ENCODE results near the gene CDCA3.
"Not testable (repeated sequence)": the region's sequence is repeated elsewhere in the genome, so short reads cannot be mapped to it uniquely, and the experiment has no call there.

Gene CDCA3

DNA sequence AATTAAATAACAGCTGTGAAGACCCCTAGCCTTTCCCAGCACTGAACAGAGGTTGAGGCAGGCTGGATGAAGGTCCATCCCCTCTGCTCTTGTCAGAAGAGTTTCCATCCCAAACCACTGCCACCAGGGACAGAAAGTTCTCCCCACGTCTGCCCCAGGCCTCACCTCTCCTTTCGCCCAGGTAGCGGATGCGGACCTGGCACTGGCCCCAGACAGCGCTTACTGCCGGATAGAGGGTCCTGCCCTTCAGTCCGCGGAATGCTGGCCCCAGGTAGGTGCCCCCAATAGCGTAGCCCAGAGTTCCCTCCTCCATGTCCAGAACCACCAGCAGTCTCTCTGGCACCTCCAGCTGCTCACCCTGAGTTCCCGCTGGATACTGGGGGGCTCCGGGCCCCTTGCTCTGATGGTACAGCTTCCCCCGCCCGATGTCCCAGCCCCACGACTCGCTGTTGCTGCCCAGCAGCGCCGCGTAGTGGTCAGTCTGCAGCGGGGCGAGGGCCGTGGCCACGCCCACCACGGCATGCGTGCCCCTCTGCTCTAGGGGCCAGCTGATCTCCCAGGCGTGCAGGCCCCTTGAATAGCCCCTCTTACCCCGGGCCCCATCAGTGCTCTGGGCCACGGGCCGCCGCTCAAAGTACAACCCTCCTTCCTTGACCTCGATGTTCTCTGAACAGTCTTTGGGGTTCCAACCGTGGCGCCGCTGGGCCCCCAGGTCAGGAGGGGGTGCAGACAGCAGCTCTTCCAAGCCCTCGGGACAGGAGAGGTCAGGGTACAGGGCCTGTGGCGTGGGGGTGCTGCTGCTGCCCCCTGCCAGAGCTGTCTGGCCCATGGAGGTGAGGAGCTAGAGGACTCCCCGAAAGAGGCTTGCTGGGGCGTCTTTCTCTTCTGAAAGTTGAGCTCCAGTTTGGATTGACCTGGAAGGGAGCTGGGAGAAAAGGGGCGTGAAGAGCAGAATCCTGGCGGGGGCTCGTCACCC is 21.3 kb upstream of the CDCA3 start:
- DNase-seq, result peak; percentile 51 to 83 (median 76)

DNA sequence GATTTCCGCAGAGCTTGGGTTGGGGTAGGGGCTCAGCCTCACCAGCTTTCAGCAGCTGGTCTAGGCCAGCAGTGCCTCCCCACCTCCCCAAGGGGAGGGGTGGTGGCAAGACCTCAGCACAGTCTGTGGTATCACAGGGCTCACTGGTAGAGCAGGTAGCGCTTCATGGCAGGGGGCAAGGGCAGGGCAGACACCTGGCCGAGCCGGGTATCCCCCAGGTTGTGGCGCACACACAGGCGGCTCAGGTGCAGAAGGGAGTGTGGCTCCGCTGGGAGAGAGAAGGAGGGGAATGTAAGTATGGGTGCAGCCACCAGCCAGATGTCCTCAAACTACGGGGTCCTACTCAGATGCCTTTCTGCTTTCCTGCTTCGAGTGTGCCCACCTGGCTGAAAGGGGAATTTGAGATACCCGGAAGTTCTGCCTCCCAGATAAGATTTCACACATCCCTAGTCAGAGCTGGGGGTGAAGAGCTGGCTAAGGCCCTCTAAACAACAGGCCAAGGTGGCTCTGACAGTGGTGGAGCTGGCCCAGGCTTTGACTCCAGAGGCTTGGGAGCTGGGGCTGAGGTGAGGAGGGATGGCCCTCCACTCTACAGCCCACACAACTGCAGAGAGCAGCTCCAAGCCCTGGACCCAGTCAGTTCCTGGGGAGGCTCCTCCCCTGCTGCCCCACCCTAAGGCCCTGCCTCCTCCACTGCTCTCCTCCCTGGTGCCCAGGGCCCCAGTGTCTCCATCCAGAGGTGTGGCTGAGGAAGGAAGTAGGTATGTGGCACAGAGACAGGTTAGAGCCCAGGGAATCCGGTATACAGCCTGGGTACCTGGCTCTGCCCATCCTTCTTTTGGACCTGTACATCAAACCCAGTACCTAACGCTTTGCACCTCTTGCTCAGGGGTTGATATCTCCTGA is 20.2 kb upstream of the CDCA3 start:
- DNase-seq, result peak in 1 of 6 experiments; percentile 16

DNA sequence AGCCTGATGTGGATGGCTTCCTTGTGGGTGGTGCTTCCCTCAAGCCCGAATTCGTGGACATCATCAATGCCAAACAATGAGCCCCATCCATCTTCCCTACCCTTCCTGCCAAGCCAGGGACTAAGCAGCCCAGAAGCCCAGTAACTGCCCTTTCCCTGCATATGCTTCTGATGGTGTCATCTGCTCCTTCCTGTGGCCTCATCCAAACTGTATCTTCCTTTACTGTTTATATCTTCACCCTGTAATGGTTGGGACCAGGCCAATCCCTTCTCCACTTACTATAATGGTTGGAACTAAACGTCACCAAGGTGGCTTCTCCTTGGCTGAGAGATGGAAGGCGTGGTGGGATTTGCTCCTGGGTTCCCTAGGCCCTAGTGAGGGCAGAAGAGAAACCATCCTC is 19.2 kb upstream of the CDCA3 start:
- not testable (repeated sequence) for DNase-seq

DNA sequence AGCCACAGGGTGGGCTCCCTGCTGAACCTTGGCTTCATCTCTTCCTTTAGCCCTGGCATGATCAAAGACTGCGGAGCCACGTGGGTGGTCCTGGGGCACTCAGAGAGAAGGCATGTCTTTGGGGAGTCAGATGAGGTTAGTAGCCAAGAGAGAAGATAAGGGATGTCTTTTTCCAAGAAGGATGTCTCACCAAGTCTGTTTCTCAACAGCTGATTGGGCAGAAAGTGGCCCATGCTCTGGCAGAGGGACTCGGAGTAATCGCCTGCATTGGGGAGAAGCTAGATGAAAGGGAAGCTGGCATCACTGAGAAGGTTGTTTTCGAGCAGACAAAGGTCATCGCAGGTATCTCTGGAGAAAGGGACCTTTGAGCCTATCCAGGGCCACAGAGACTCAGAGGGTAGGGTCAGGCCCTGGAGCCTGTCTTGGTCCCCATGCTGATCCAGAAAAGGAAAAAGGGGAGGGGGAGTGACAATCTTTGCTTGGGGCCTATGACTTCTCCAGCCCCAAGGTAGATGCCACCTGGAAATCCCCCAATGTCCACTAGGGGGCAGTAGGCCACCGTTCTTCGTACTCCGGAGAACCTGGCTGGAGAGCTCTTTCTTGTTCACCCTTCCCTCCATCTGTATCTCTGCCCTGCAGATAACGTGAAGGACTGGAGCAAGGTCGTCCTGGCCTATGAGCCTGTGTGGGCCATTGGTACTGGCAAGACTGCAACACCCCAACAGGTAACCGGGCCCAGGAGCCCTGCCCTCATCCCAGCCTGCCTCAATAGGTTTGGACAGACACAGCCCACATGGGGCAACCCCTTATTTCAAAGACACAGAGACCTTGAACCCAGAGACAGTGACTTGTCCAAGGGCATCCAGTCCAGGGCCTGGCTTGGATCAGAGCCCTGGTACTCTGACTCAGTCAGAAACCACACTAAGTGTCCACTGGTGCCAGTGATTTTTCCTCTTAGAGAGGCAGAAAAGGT is 18.2 kb upstream of the CDCA3 start:
- DNase-seq, result peak; percentile 64 to 89 (median 78)

DNA sequence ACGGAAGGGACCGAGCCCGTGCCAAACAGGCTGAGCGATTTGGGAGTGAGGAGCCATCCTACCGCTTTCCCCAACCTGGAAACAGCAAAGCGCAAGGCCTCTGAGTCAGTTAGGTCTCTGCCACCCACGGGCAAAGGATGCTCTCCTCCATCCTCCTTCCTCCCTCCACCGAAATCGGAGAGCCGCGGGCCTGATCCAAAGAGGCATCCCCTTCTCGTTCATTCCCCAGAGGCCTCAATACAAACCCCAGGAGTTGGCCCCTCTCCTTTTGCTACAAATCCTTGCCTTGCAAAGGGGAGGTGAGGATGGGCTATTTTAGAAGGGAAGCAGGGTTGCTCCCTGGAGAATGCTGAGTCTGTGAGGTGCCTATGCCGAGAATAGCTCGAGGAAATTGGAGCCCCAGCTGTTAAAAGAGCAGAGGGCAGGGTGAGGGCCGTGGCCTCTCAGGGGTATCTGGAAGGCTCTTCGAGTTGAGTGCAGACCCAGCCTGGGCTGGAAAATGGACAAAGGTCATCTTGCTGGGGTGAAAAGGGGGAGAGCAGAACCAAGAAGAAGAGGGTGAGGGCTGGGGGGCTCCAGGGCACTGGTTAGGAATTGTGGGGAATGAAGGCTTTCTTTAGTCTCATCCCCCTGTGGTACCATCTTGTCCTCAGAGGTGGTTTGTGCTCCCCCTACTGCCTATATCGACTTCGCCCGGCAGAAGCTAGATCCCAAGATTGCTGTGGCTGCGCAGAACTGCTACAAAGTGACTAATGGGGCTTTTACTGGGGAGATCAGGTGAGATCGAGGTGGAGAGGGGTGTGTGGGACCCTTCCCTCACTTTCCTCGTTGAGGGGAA is 17.3 kb upstream of the CDCA3 start:
- peak in 1 of 6 experiments; percentile 71 for DNase-seq

DNA sequence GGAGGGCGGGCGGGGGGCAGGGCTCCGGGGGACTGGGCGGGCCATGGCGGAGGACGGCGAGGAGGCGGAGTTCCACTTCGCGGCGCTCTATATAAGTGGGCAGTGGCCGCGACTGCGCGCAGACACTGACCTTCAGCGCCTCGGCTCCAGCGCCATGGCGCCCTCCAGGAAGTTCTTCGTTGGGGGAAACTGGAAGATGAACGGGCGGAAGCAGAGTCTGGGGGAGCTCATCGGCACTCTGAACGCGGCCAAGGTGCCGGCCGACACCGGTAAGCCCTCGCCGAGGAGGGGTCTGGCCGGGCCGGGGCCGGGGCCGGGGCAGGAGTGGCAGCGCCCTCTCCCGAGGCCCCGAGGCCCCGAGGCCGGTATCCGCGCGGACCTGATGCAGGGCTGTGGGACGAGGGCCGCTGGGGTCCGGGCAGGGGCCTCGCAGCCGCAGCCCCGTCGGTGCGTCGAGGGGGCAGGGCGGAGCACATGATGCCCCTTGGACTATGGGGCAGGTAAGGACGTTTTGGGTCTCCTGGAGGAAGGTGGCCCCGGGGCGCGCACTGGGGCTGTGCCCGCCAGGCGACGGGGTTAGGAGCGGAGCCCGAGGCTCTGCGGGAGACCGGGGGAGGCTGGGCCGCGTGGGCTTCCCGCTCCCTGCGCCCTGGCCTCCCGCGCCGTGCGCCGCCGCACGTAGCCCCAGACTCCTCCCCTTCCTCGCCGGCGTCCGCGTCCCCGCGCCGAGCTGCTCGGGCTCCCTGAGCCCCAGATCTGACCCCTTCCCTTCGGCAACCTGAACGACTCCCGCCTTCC is 16.5 kb upstream of the CDCA3 start, which contains the start of gene TPI1:
Gene TPI1 (plus strand): TSS at position 119 of the 798 bp plus-strand sequence. CDS start 36 bp downstream, at position 155.
- DNase-seq, result peak; percentile 34 to 76 (median 69)

DNA sequence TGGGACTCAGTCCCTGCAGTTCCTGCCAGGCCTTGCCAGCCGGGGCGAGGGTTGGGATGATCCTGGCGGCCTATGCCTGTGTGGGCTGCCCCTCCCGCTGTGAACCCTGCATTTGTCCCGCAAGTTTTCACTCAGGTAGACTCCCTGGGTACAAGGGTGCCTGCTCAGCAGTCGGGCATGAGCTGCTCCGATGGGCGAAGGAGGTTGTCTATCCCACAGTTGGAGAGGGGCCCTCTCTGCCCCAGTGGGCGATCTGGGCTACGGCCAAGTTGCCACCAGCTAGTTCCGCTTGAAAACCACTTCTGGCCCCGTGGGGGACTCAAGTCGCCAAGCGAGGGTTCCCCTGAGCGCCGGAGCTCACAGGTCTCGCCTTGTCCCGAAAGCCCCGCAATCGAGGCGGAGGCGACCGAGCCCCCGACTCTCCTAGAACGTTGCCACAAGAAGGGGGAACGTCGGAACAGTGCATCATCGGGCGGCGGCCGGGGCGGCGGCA is 15.9 kb upstream of the CDCA3 start:
- peak in 1 of 6 experiments; percentile 63 for DNase-seq

DNA sequence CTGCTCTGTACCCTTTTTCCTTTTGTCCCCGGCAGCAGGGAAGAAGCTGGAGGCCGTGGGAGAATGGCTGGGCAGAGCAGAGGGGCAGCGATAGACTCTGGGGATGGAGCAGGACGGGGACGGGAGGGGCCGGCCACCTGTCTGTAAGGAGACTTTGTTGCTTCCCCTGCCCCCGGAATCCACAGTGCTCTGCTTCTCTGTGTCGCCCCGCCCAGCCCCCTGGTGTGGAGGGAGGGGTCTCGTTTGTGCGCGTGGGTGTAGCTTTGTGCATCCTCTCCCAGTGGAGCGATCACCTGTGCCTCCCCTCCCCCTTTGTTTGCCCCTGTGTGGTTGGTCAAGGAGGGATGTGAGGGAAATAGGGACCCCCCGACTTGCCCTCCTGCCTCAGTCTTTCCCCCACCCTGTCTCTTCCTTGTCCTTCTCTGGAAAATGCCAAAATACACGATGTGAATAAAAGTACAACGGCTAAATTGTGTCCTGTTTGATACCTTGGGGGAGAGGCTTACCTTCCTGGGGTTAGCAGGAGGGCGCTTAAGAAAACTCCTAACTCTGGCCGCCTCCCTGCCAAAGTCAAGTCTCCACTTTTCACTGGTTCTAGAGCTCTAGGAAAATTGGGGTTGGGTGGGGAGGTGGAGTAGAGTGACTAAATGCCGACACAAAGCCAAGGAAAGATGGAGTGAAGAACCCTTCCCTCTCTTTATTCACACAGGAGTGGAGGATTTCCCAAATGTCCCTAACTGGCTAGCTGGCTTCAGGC is 15.3 kb upstream of the CDCA3 start:
- DNase-seq, result no peak

DNA sequence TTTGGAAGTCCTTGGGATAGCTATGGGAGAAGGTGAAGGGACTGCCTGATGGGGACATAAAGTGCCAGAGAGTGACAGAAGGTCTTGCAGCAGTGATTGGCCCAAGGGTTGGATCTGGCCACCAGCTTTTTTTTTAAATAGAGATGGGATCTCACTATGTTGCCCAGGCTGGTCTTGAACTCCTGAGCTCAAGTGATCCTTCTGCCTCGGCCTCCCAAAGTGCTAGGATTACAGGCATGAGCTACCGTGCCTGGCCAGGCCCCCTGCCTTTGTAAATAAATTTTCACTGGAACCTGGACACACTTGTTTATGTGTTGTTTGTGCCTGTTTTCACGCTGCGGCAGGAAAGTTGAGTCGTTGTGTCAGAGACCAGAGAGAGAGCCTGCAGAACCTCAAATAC is 14.2 kb upstream of the CDCA3 start:
- DNase-seq, result not testable (repeated sequence)

DNA sequence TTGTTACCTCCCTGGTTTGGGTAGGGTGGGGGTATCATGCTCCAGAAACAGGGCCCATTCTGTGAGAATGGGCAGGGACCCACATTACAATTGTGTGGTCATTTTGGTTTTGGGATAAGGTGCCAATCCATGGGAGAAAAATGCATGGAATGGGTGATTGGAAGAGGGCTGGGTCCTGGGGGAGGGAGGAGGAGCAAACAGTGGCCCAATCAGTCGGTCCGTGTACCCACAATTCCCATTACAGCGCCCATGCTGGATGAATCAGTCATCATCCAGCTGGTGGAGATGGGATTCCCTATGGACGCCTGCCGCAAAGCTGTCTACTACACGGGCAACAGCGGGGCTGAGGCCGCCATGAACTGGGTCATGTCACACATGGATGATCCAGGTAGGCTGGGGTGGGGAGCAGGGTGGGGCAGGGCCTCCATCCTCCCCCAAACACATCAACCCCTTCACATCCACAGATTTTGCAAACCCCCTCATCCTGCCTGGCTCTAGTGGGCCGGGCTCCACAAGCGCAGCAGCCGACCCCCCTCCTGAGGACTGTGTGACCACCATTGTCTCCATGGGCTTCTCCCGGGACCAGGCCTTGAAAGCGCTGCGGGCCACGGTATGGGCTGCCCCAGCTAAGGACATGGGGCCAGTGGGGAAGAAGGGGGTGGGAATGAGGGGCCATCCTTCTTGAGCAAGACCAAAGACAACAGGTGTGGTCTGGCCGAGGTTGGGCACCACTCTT is 12.7 kb upstream of the CDCA3 start:
- DNase-seq, result no peak

DNA sequence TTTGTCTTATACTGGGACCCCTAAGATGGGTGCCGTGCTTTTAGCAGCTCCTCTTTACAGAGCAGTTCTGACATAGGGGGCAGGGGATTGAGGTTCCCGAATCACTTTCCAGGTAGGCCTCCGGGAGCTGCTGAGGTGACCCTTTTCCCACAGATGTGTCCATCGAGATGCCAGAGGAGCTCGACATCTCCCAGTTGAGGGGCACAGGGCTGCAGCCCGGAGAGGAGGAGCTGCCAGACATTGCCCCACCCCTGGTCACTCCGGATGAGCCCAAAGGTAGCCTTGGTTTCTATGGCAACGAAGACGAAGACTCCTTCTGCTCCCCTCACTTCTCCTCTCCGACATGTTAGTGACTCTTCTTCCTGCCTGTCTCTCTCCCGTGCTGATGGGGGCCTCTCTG is 11.9 kb upstream of the CDCA3 start:
- DNase-seq, result no peak

DNA sequence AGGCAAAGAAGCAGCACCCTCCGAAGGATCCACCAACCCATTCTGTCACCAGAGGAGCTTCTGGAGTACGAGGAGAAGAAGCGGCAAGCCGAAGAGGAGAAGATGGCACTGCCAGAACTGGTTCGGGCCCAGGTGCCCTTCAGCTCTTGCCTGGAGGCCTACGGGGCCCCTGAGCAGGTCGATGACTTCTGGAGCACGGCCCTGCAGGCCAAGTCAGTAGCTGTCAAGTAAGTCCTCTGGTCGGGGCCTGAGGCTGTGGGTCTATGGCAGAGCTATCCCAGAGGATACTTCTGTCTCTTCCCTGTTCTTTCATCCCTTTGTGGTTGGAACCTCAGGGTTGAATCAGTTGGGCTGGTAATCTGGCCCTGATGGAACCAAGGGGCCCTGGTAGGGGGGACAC is 10.3 kb upstream of the CDCA3 start:
- DNase-seq, result no peak

DNA sequence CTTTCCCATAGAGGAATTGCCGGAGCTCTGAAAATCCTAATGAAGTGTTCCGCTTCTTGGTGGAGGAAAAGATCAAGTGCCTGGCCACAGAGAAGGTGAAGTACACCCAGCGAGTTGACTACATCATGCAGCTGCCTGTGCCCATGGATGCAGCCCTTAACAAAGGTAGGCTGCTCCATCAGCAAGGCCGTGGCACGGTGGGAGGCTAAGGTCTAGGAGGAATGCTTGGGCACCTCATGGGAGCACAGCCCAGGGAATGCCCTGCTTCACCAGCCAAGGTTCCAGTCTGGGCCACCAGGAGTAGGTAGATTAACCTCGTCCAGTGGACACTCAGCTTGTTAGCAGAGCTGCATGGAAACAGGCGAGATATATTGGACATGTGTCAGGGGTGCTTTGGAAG is 9.9 kb upstream of the CDCA3 start:
- no peak for DNase-seq

DNA sequence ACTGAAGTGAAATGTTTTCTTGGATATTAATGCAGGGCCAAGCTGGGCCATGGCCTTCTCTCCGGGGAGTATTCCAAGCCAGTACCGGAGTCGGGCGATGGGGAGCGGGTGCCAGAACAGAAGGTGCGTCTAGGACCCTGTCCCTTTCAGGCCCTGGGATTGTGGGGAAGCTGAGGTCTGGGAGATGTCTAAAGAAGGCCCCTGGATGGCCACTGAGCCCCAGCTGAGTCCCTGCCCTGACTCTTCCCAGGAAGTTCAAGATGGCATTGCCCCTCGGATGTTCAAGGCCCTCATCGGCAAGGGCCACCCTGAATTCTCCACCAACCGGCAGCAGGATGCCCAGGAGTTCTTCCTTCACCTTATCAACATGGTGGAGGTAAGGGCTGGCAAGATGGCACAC is 9.0 kb upstream of the CDCA3 start:
- no peak for DNase-seq

DNA sequence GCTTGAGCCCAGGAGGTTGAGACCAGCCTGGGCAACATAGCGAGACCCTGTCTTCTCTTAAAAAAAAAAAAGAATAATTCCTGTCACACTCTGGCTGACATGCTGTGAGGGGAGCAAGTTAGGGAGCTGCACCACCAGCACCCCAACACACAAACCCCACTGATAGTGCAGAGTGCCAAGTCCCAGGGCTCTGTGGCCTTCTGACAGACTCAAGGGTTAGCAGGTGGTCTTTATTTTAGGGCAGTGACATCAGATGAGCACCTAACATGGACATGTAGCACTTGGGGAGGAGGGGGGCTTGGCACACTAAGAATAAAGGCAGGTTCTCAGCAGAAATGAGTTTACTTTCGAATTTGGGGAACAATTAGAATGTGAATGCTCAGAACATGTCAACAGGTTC is 7.7 kb upstream of the CDCA3 start:
- DNase-seq, result no peak

DNA sequence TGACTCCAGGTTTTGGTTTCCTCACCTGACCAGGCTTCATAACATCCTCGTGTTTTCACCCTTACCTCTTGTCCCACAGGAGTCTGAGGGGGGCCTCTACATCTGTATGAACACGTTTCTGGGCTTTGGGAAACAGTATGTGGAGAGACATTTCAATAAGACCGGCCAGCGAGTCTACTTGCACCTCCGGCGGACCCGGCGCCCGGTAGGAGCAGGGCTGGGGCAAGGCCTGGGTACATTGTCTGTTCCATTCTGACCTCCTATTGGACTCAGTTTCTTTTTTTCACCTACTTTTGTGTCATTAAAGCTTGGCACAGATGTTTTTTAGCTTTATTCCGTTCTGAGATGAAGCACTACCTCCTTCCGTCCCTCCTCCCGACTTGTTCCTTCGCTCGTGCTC is 4.2 kb upstream of the CDCA3 start:
- DNase-seq, result no peak

DNA sequence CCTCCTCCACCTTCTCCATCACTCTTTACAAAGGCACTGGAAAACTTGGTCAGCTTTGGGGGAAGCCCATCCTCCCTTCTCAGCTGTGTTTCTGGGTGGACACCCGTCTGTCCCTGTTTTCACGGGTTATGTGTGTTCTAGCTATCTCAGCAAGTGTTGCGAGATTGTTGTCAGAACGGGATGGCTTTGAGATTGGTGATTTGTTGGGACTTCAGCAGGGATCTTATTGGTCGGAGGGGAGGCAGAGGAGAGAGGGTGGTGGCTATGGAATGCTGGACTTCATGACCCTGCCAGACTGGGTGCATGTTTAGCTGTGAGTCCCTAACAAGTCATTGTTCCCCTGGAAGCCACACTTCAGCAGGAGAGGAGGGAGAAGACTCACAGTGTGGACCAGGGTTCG is 3.0 kb upstream of the CDCA3 start:
- no peak for DNase-seq

DNA sequence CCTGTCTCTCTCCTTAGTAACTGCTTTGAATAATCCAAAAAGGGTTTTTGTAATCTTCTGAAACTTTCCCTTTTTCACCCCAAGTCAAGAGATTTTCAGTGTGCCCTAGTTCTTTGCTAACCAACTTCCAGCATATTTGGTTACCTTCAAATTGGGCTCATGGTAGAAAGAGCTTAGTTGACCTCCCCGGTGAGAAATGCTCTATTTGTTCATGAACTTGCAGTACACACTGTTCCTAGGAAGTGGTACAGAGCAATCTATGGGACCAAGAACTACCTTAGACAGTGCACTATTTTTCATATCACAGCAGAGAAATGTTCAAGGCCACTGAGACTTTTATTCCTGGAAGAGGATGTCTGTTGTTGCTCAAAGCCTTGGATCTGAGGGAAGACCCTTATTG is 2.5 kb upstream of the CDCA3 start:
- DNase-seq, result no peak
